Endothelial cell (in vitro differentiated cells): Measurements from ENCODE around the gene CROCC. TPM values are rescaled to one million over a fixed set of nuclear protein-coding genes. Genes with fewer than 3 reads are reported as not detected.
"Not testable (repeated sequence)": the region's sequence is repeated elsewhere in the genome, so short reads cannot be mapped to it uniquely, and the experiment has no call there.

Experiments used
- DNase-seq: peaks from one replicate; pipeline ENCODE4 v3.0.0; 2021; ENCODE audit warnings: low spot score
- H3K27ac Mint-ChIP-seq: one replicate; pipeline ENCODE4 v1.8.0; 2021; ENCODE audit warnings: mixed read lengths, inconsistent platforms; ENCODE audit not compliant: unreplicated experiment
- H3K27me3 Mint-ChIP-seq: one replicate; pipeline ENCODE4 v1.8.0; 2021; ENCODE audit warnings: mild to moderate bottlenecking, moderate library complexity, mixed read lengths, inconsistent platforms; ENCODE audit not compliant: unreplicated experiment
- H3K36me3 Mint-ChIP-seq: one replicate; pipeline ENCODE4 v1.8.0; 2021; ENCODE audit warnings: mild to moderate bottlenecking, low read depth, mixed read lengths, inconsistent platforms; ENCODE audit not compliant: unreplicated experiment
- H3K4me1 Mint-ChIP-seq: one replicate; pipeline ENCODE4 v1.8.0; 2021; ENCODE audit warnings: mild to moderate bottlenecking, mixed read lengths, inconsistent platforms; ENCODE audit not compliant: unreplicated experiment
- H3K4me3 Mint-ChIP-seq: one replicate; pipeline ENCODE4 v1.8.0; 2021; ENCODE audit warnings: mild to moderate bottlenecking, mixed read lengths, inconsistent platforms; ENCODE audit not compliant: unreplicated experiment
- H3K9me3 Mint-ChIP-seq: one replicate; pipeline ENCODE4 v1.8.0; 2021; ENCODE audit warnings: mixed read lengths, inconsistent platforms; ENCODE audit not compliant: unreplicated experiment
- total RNA-seq: library from RNA; stranded (reverse); fragmentation: NEBNext Ultra II Directional; extraction: Animal tissue kit (Norgen Biotek cat#: 25700); gene quantifications from one replicate; pipeline ENCODE4 v1.2.1, GENCODE V29; 2021; ENCODE audit not compliant: unreplicated experiment
- TF ChIP-seq, protein P1 (sequence below): fragments of 200-600 bp; sonication (generic); IDR thresholded peaks from one replicate; pipeline ENCODE4 v1.5.0; 2021; ENCODE audit warnings: antibody characterized with exemption; ENCODE audit not compliant: unreplicated experiment

CROCC gene
- total RNA-seq, 1 donor from 2014 or later: 38.9 TPM

DNA sequence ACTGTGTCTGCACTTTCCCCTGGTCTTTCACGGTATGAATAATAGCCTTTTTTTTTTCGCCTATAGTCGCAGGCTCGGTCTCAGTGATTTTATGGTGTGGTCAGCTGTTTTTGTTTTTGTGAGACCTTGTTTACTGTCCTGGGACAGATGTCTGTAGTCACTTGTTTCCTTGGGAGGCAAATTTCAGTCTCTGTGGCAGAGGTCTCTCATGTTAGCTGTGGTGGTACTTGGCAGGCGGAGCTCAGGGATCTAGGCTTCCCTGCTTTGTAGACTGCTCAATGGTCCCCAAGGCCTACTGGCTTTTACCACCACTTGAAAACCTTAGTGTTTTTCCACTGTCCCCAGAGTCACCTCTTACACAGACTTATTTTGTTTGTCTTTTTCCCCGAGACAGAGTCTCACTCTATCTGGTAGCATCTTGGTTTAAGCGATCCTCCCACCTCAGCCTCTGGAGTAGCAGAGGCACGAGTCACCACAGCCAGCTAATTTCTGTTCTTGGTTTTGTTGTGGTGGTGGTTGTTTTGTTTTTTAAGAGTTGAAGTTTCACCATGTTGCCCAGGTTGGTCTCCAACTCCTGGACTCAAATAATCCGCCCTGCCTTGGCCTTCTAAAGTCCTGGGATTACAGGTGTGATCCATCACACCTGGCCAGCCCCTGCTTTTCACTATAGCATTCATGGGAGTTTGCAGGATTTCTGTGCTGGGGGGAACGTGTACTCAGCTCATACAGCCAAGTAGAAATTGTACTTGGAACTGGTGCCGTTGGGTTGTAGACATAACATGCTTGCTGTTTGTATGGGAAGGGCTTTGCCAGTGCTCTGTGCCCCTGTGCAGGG is 15.6 kb upstream of the CROCC start:
- TF ChIP-seq, protein P1, sequence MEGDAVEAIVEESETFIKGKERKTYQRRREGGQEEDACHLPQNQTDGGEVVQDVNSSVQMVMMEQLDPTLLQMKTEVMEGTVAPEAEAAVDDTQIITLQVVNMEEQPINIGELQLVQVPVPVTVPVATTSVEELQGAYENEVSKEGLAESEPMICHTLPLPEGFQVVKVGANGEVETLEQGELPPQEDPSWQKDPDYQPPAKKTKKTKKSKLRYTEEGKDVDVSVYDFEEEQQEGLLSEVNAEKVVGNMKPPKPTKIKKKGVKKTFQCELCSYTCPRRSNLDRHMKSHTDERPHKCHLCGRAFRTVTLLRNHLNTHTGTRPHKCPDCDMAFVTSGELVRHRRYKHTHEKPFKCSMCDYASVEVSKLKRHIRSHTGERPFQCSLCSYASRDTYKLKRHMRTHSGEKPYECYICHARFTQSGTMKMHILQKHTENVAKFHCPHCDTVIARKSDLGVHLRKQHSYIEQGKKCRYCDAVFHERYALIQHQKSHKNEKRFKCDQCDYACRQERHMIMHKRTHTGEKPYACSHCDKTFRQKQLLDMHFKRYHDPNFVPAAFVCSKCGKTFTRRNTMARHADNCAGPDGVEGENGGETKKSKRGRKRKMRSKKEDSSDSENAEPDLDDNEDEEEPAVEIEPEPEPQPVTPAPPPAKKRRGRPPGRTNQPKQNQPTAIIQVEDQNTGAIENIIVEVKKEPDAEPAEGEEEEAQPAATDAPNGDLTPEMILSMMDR: no peak
- H3K9me3 Mint-ChIP-seq: no peaks in the 10 kb centered on the region
- peaks cover 12% of the 10 kb centered on the region for H3K4me1 Mint-ChIP-seq
- H3K36me3 Mint-ChIP-seq: no peaks in the 10 kb centered on the region
- DNase-seq: no peak
- no peak overlapping the region for H3K4me3 Mint-ChIP-seq
- peaks cover 3% of the 10 kb centered on the region for H3K27me3 Mint-ChIP-seq
- no peak overlapping the region for H3K27ac Mint-ChIP-seq

DNA sequence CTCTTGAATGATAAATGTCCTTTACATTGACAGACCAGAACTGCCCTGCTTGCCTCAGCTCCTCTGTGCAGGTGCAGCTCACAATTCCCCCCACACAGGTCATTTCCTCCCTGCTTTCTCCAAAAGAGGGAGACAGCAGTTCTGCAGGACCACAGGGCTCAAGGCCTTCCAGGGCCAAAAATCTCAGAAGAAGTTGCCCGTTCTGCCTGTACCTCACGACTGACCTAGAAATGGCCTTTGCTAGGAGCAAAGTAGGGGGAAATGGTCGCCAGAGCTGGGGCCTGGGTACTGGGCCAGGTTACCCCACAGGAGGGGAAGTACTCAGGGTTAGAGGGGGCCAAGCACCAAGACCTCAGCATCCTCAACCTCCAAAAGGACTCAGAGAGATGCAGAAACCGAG is 14.9 kb upstream of the CROCC start:
- Mint-ChIP-seq H3K27ac (no peak overlapping the region), H3K27me3 (peaks cover 3% of the 10 kb centered on the region), H3K36me3 (peaks cover 4% of the 10 kb centered on the region), H3K4me1 (peaks cover 12% of the 10 kb centered on the region), H3K9me3 (no peaks in the 10 kb centered on the region), H3K4me3 (no peak overlapping the region)
- no peak for DNase-seq
- TF ChIP-seq, protein P1: no peak

GRCh38 chr1:16907870-16908758 is 13.6 kb upstream of the CROCC start:
- Mint-ChIP-seq H3K36me3 (peaks cover 6% of the 10 kb centered on the region), H3K4me1 (peaks cover 15% of the 10 kb centered on the region), H3K4me3 (peak overlapping the region; percentile 68), H3K27ac (peak overlapping the region; percentile 78), H3K27me3 (peaks cover 5% of the 10 kb centered on the region), H3K9me3 (no peaks in the 10 kb centered on the region)
- TF ChIP-seq, protein P1: no peak
- no peak for DNase-seq

DNA sequence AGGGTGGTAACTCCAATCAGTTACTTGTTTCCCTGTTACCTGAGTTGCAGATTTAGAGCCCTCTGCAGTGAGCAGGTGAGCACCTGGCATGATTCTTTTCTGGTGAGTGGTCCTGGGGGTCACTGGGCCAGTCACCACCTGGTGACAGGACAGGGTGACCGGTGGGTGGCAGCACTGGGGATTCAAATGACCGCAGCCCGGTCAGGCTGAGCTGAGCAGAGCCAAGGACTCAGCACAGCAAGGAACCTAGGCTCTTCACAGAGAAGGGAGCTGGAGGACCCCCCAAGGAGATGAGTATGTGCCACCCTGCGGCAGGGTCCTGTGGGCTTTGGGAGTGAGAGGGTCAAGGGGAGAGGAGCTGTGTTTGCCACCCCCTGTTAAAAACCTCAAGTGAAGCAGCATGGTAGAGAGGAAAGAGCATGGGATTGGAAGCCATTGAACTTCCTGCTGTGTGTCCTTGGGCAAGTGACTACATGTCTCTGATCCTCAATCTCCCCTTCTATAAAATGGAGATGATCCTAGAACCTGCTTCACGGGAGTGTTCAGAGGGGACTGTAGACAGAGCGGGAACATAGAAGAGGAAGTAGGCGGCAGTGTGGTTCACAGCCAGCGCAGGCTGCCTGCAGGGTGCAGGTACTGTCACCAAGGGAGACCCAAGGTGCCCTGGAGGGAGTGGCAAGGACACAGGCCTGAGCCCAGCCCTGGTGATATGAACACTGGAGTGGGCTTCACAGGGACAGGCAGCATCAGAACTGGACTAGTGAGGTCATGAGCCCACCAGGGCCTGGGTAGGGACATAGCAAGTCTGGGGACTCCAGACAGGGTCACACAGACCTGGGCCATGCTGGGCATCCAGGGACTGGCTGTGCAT is 9.6 kb upstream of the CROCC start:
- H3K27ac Mint-ChIP-seq: peak overlapping the region; percentile 13
- not testable (repeated sequence) for DNase-seq, H3K4me3 Mint-ChIP-seq, H3K9me3 Mint-ChIP-seq
- peaks cover 19% of the 10 kb centered on the region for H3K27me3 Mint-ChIP-seq
- peaks cover 21% of the 10 kb centered on the region for H3K4me1 Mint-ChIP-seq
- H3K36me3 Mint-ChIP-seq: peaks cover 11% of the 10 kb centered on the region

DNA sequence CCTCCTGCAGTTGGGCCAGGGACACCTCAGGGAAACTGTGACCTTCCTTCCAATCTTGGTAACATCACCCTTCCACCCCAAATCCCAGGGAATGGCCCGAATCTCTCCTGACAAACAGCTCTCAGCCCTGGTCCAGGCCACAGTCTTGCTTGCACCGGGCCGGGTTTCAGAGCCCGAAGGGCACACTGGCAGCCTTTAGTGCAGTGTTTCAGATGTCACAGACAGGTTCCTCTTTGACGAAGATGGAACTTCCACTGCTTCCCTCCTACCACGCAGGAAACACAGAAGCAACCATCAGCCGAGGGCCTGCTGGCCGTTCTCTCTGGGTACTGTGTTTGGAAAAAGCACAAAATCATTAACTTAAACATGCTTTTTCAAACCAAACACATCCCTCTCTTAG is 9.0 kb upstream of the CROCC start:
- not testable (repeated sequence) for DNase-seq, H3K9me3 Mint-ChIP-seq
- Mint-ChIP-seq H3K36me3 (peaks cover 11% of the 10 kb centered on the region), H3K27ac (peak overlapping the region; percentile 42), H3K4me1 (peaks cover 21% of the 10 kb centered on the region), H3K27me3 (peaks cover 19% of the 10 kb centered on the region), H3K4me3 (peak overlapping the region; percentile 87)
